ENCODE data around the gene GUCY2F. TPM values are rescaled to one million over a fixed set of nuclear protein-coding genes. Genes with fewer than 3 reads are reported as not detected.

GUCY2F gene
- total RNA-seq, 5 donors from 2014 or later (not counting 1 experiment from before 2014, with no cell fraction given): not detected

GRCh38 chrX:109487640-109488039, 5.8 kb upstream of the GUCY2F start:
- no peaks in the 10 kb centered on the region for H3K9me3 Mint-ChIP-seq
- no peaks in the 10 kb centered on the region for H3K4me1 ChIP-seq (ENCODE audit: control insufficient read depth in 1 of 2, extremely low read depth in 1 of 2, insufficient read depth in 2 of 2, low read length in 2 of 2)
- no peaks in the 10 kb centered on the region for H3K4me1 Mint-ChIP-seq
- CTCF ChIA-PET: no interaction called here
- no CpG with 5 or more reads among the region's 4 CpGs for WGBS (ENCODE audit: insufficient coverage)
- no peak overlapping the region for H3K4me3 Mint-ChIP-seq
- H3K36me3 Mint-ChIP-seq: no peaks in the 10 kb centered on the region
- H3K27me3 Mint-ChIP-seq: peaks cover 2 to 24% of the 10 kb centered on the region in 2 donors
- no peak for ATAC-seq (replicated peaks in 1 of 4)
- H3K27ac Mint-ChIP-seq: no peak overlapping the region
- no peaks in the 10 kb centered on the region for H3K27me3 ChIP-seq (replicated peaks in 1 of 2; ENCODE audit: control insufficient read depth in 2 of 2, extremely low read depth in 1 of 2, insufficient read depth in 2 of 2, low read length in 1 of 2)
- no peak for DNase-seq
- POLR2A ChIA-PET: no interaction called here
- H3K4me3 ChIP-seq (ENCODE audit: control insufficient read depth in 1 of 2, extremely low read depth in 1 of 2, low read length in 1 of 2): no peak overlapping the region
- H3K36me3 ChIP-seq (ENCODE audit: control insufficient read depth in 2 of 2, extremely low read depth in 1 of 2, insufficient read depth in 1 of 2, low read length in 1 of 2): no peaks in the 10 kb centered on the region
- H3K9me3 ChIP-seq: no peaks in the 10 kb centered on the region
- H3K27ac ChIP-seq (ENCODE audit: low read length): no peak overlapping the region

DNA sequence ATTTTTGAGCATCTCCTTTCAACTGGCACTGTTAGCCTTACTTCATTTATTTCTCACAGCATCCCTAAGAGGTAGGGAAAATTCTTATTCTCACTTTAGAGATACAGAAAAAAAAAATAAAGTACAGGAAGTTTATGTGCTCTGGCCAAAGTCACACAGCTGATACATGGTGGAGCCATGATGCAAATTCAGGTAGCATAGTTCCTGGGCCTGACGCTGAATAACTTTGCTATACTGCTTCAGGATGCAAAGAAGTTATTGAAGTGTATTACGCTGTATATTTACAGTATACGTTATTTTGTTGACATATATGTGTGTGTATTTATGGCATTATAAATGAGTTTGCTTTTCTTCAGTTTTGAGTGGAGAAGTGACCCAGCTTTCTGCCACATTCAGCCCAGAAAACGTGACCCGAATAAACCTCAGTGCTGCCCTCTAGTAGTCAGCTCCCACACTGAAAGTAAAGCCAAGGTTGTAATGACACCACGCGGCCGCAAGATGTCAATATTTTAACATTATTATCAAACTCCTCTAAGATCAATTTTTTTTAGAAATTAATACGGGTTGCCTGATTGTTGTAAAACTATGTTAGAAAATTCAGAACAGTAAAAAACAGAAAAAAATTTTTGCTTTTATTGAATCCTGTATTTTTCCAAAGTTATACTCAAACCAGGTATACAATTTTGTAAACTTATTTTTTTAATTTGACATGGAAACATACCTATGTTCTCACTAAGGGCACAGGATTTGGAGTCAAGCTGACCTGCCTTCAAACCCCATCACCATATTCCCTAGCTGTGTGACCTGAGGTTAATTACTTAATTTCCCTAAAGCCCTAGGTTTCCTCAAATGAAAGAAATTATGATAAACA, 3.8 kb upstream of the GUCY2F start:
- WGBS (ENCODE audit: insufficient coverage): no CpG with 5 or more reads among the region's 9 CpGs
- POLR2A ChIA-PET: no interaction called here
- peak; percentile 5 to 78 (median 48) for DNase-seq
- no peaks in the 10 kb centered on the region for H3K4me1 ChIP-seq (ENCODE audit: control insufficient read depth in 1 of 2, extremely low read depth in 1 of 2, insufficient read depth in 2 of 2, low read length in 2 of 2)
- Mint-ChIP-seq H3K9me3 (no peaks in the 10 kb centered on the region), H3K27ac (no peak overlapping the region), H3K4me3 (no peak overlapping the region), H3K36me3 (no peaks in the 10 kb centered on the region), H3K4me1 (no peaks in the 10 kb centered on the region), H3K27me3 (peaks cover 2 to 28% of the 10 kb centered on the region in 2 donors)
- CTCF ChIA-PET: interaction anchor here (0.6 to 2.9 kb wide), 14 partner anchors 9 to 1049 kb away, joined by 3 to 24 read pairs (median 4); partner anchors contain the start of gene TMEM164 (in 1 of the 2)
- ATAC-seq (replicated peaks in 1 of 4): peak; percentile 53 to 73 (median 63)
- H3K4me3 ChIP-seq (ENCODE audit: control insufficient read depth in 1 of 2, extremely low read depth in 1 of 2, low read length in 1 of 2): no peak overlapping the region
- H3K27ac ChIP-seq (ENCODE audit: low read length): no peak overlapping the region
- no peaks in the 10 kb centered on the region for H3K36me3 ChIP-seq (ENCODE audit: control insufficient read depth in 2 of 2, extremely low read depth in 1 of 2, insufficient read depth in 1 of 2, low read length in 1 of 2)
- no peaks in the 10 kb centered on the region for H3K27me3 ChIP-seq (replicated peaks in 1 of 2; ENCODE audit: control insufficient read depth in 2 of 2, extremely low read depth in 1 of 2, insufficient read depth in 2 of 2, low read length in 1 of 2)
- H3K9me3 ChIP-seq: no peaks in the 10 kb centered on the region

DNA sequence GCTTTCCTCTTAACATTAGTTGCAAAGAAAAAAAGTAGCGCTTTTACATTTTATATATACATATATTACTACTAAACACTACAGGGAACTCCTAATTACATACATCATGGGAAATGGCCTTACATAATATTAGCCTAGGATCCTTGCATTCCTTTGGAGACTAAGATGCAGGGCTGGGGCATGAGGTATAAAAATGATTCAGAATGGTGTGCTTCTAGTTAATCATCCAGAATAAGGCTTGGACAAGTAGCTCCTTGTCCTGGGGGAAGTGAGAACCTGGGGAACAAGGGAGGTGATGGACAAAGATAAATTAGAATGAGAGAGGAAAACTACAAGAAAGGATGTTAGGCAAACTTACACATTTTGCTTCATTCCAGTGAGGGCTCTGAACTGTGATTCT, 3.0 kb upstream of the GUCY2F start:
- ChIA-PET POLR2A (no interaction called here), CTCF (interaction anchor here (0.7 to 2.9 kb wide), 8 partner anchors 11 to 518 kb away, joined by 3 to 24 read pairs (median 4); partner anchors contain the start of gene TMEM164 (in 1 of the 2))
- H3K27ac Mint-ChIP-seq: no peak overlapping the region
- no peaks in the 10 kb centered on the region for H3K9me3 Mint-ChIP-seq
- no peak overlapping the region for H3K4me3 Mint-ChIP-seq
- no peaks in the 10 kb centered on the region for H3K36me3 Mint-ChIP-seq
- DNase-seq (no peak), ATAC-seq (replicated peaks in 1 of 4) (no peak)
- H3K4me1 Mint-ChIP-seq: no peaks in the 10 kb centered on the region
- Histone ChIP-seq H3K9me3 (no peaks in the 10 kb centered on the region), H3K36me3 (ENCODE audit: control insufficient read depth in 2 of 2, extremely low read depth in 1 of 2, insufficient read depth in 1 of 2, low read length in 1 of 2) (no peaks in the 10 kb centered on the region), H3K27me3 (replicated peaks in 1 of 2; ENCODE audit: control insufficient read depth in 2 of 2, extremely low read depth in 1 of 2, insufficient read depth in 2 of 2, low read length in 1 of 2) (no peaks in the 10 kb centered on the region), H3K4me1 (ENCODE audit: control insufficient read depth in 1 of 2, extremely low read depth in 1 of 2, insufficient read depth in 2 of 2, low read length in 2 of 2) (no peaks in the 10 kb centered on the region), H3K27ac (ENCODE audit: low read length) (no peak overlapping the region), H3K4me3 (ENCODE audit: control insufficient read depth in 1 of 2, extremely low read depth in 1 of 2, low read length in 1 of 2) (no peak overlapping the region)
- no CpG with 5 or more reads among the region's 1 CpG for WGBS (ENCODE audit: insufficient coverage)
- H3K27me3 Mint-ChIP-seq: peaks cover 2 to 28% of the 10 kb centered on the region in 2 donors

- Mint-ChIP-seq H3K4me3 (no peak overlapping the region), H3K9me3 (no peaks in the 10 kb centered on the region), H3K27ac (no peak overlapping the region), H3K36me3 (no peaks in the 10 kb centered on the region), H3K27me3 (peaks cover 1 to 20% of the 10 kb centered on the region in 2 donors), H3K4me1 (peaks cover 2 to 16% (median 2%) of the 10 kb centered on the region in 3 donors)
- H3K4me3 ChIP-seq (ENCODE audit: control insufficient read depth in 1 of 2, extremely low read depth in 1 of 2, low read length in 1 of 2): no peak overlapping the region
- no peak overlapping the region for H3K27ac ChIP-seq (ENCODE audit: low read length)
- ChIA-PET POLR2A (interaction anchor here in 1 of 2 donors (0.6 kb wide), 1 partner anchor 17 kb away, joined by 7 read pairs; no protein-coding TSS in a partner anchor), CTCF (no interaction called here)
- peaks cover 0 to 6% of the 10 kb centered on the region in 2 experiments for H3K4me1 ChIP-seq (ENCODE audit: control insufficient read depth in 1 of 2, extremely low read depth in 1 of 2, insufficient read depth in 2 of 2, low read length in 2 of 2)
- ATAC-seq (replicated peaks in 1 of 4) (no peak), DNase-seq (peak in 1 of 35 experiments; percentile 3)
- H3K27me3 ChIP-seq (replicated peaks in 1 of 2; ENCODE audit: control insufficient read depth in 2 of 2, extremely low read depth in 1 of 2, insufficient read depth in 2 of 2, low read length in 1 of 2): peaks cover 0 to 7% of the 10 kb centered on the region in 2 experiments
- 10% methylated on average over 10 of the region's 23 CpGs for WGBS (ENCODE audit: insufficient coverage)
- no peaks in the 10 kb centered on the region for H3K9me3 ChIP-seq
- no peaks in the 10 kb centered on the region for H3K36me3 ChIP-seq (ENCODE audit: control insufficient read depth in 2 of 2, extremely low read depth in 1 of 2, insufficient read depth in 1 of 2, low read length in 1 of 2)
Measured at GRCh38 chrX:109475174-109475891, 6.6 kb downstream of the GUCY2F start.

DNA sequence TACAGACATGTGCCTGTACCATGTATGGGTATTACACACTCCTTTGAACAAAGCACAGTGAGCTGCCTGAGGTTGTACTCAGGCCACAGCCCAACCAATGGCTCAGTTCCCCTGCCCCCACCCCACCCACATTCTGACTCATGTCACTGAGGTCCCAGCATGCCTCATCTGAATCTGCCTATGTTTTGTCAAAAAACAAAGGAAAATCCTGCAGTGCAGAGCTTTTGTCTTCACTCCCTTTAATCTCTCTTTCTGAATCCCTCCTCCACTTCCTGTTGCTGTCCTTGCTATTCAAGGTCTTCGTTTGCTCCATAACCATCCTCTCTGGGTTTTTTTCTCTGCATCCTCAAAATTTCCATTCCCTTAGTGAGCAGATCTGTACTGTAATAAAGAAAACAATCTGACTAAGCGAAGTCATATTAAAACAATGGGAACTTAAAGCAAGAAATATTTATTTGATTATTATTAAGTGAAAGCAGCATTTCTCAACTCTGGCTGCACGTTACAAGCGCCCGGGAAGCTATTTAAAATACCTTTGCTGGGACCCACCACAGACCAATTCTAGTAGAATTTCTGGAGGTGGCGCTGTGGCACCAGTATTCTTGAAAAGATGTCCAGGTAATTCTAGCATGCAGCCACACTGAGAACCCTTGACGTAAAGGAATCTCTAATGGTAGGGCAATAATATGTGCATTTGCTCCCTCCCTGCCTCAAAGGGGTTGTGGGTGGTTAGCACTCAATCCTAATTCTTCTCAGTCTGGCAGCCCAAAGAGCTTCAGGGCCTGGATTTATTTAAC, 8.7 kb downstream of the GUCY2F start:
- H3K9me3 ChIP-seq: no peaks in the 10 kb centered on the region
- no peak overlapping the region for H3K4me3 ChIP-seq (ENCODE audit: control insufficient read depth in 1 of 2, extremely low read depth in 1 of 2, low read length in 1 of 2)
- Mint-ChIP-seq H3K27me3 (peaks cover 1 to 35% of the 10 kb centered on the region in 2 donors), H3K36me3 (no peaks in the 10 kb centered on the region), H3K4me3 (no peak overlapping the region), H3K9me3 (no peaks in the 10 kb centered on the region), H3K27ac (no peak overlapping the region), H3K4me1 (peaks cover 2 to 16% (median 2%) of the 10 kb centered on the region in 3 donors)
- H3K36me3 ChIP-seq (ENCODE audit: control insufficient read depth in 2 of 2, extremely low read depth in 1 of 2, insufficient read depth in 1 of 2, low read length in 1 of 2): no peaks in the 10 kb centered on the region
- ATAC-seq (replicated peaks in 1 of 4): peak in 1 of 4 experiments; percentile 23
- ChIA-PET POLR2A (no interaction called here), CTCF (interaction anchor here (1.0 to 1.1 kb wide), 3 partner anchors 11 to 1248 kb away, joined by 3 to 5 read pairs (median 4); no protein-coding TSS in a partner anchor)
- no CpG with 5 or more reads among the region's 7 CpGs for WGBS (ENCODE audit: insufficient coverage)
- H3K4me1 ChIP-seq (ENCODE audit: control insufficient read depth in 1 of 2, extremely low read depth in 1 of 2, insufficient read depth in 2 of 2, low read length in 2 of 2): peaks cover 0 to 6% of the 10 kb centered on the region in 2 experiments
- H3K27ac ChIP-seq (ENCODE audit: low read length): no peak overlapping the region
- H3K27me3 ChIP-seq (replicated peaks in 1 of 2; ENCODE audit: control insufficient read depth in 2 of 2, extremely low read depth in 1 of 2, insufficient read depth in 2 of 2, low read length in 1 of 2): peaks cover 0 to 7% of the 10 kb centered on the region in 2 experiments
- DNase-seq: peak in 1 of 35 experiments; percentile 4

GRCh38 chrX:109464231-109464630, 17.7 kb downstream of the GUCY2F start:
- no peak overlapping the region for H3K4me3 Mint-ChIP-seq
- Histone ChIP-seq H3K9me3 (no peaks in the 10 kb centered on the region), H3K4me3 (ENCODE audit: control insufficient read depth in 1 of 2, extremely low read depth in 1 of 2, low read length in 1 of 2) (no peak overlapping the region), H3K4me1 (ENCODE audit: control insufficient read depth in 1 of 2, extremely low read depth in 1 of 2, insufficient read depth in 2 of 2, low read length in 2 of 2) (no peaks in the 10 kb centered on the region), H3K27me3 (replicated peaks in 1 of 2; ENCODE audit: control insufficient read depth in 2 of 2, extremely low read depth in 1 of 2, insufficient read depth in 2 of 2, low read length in 1 of 2) (no peaks in the 10 kb centered on the region), H3K36me3 (ENCODE audit: control insufficient read depth in 2 of 2, extremely low read depth in 1 of 2, insufficient read depth in 1 of 2, low read length in 1 of 2) (no peaks in the 10 kb centered on the region), H3K27ac (ENCODE audit: low read length) (no peak overlapping the region)
- ATAC-seq (replicated peaks in 1 of 4) (no peak), DNase-seq (no peak)
- POLR2A ChIA-PET: no interaction called here
- CTCF ChIA-PET: no interaction called here
- no peaks in the 10 kb centered on the region for H3K4me1 Mint-ChIP-seq
- H3K36me3 Mint-ChIP-seq: no peaks in the 10 kb centered on the region
- H3K9me3 Mint-ChIP-seq: no peaks in the 10 kb centered on the region
- H3K27ac Mint-ChIP-seq: no peak overlapping the region
- peaks cover 6 to 38% of the 10 kb centered on the region in 2 donors for H3K27me3 Mint-ChIP-seq

All from T-cell (primary cell).